Neural crest cell (in vitro differentiated cells): ENCODE results near the gene USP22. TPM values are rescaled to one million over a fixed set of nuclear protein-coding genes. Genes with fewer than 3 reads are reported as not detected.
A peak's percentile ranks its signal among the peaks of the same experiment; 100 is the strongest.

Experiments used
- DNase-seq: peaks from one replicate; pipeline ENCODE4 v3.0.0; 2021; ENCODE audit warnings: low read depth, mixed read lengths, low spot score
- H3K27ac Mint-ChIP-seq: one replicate; pipeline ENCODE4 v1.8.0; 2021; ENCODE audit warnings: mild to moderate bottlenecking, mixed read lengths; ENCODE audit not compliant: unreplicated experiment
- H3K27me3 Mint-ChIP-seq: 2 replicates; pipeline ENCODE4 v1.8.0; 2021; ENCODE audit warnings: low read depth, mild to moderate bottlenecking, mixed read lengths
- H3K36me3 Mint-ChIP-seq: 2 replicates; pipeline ENCODE4 v1.8.0; 2021; ENCODE audit warnings: low read depth, mild to moderate bottlenecking, mixed read lengths
- H3K4me1 Mint-ChIP-seq: 2 replicates; pipeline ENCODE4 v1.8.0; 2021; ENCODE audit warnings: mixed read lengths
- H3K4me3 Mint-ChIP-seq: one replicate; pipeline ENCODE4 v1.8.0; 2021; ENCODE audit warnings: mild to moderate bottlenecking, mixed read lengths
- H3K9me3 Mint-ChIP-seq: 2 replicates; pipeline ENCODE4 v1.8.0; 2021; ENCODE audit warnings: mixed read lengths
- total RNA-seq: library from RNA; stranded (reverse); gene quantifications from 2 replicates; pipeline ENCODE4 v1.2.1, GENCODE V29; 2021
- TF ChIP-seq, protein P1 (sequence below): fragments of 200-600 bp; sonication (generic); conservative IDR thresholded peaks from 2 replicates; pipeline ENCODE4 v1.5.0; 2021; ENCODE audit warnings: antibody characterized with exemption, mild to moderate bottlenecking

Gene USP22
- total RNA-seq, 1 donor from 2014 or later = 390 TPM

DNA sequence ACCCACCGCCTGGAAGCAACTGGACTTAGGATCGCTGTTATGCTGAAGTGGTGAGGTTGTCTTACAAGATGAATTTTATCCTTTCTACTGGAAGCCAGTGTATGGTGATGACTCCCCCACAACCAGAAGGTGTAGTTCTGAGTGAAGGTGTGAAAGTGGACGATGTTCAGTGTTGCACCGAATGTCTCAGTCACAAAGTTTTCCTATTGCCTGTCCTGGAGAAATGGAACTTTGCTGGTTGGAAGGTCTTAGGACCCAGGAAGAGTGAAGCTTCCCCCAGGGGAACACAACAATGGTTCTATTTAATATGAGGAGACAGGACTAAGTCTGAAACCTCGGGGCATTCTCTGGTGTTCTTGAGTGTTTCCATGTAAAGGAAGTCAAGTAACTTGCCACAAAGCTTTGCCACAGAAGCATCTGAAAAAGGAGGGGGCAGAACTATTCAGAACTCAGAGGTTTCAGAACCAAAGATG, 44.2 kb downstream of the USP22 start:
- H3K4me1 Mint-ChIP-seq = peaks cover 35% of the 10 kb centered on the region
- no peak for DNase-seq
- peak overlapping the region; percentile 10 for H3K27ac Mint-ChIP-seq
- H3K36me3 Mint-ChIP-seq = peaks cover 20% of the 10 kb centered on the region
- no peaks in the 10 kb centered on the region for H3K9me3 Mint-ChIP-seq
- peak overlapping the region; percentile 75 for H3K4me3 Mint-ChIP-seq
- peaks cover 13% of the 10 kb centered on the region for H3K27me3 Mint-ChIP-seq
- TF ChIP-seq, protein P1, sequence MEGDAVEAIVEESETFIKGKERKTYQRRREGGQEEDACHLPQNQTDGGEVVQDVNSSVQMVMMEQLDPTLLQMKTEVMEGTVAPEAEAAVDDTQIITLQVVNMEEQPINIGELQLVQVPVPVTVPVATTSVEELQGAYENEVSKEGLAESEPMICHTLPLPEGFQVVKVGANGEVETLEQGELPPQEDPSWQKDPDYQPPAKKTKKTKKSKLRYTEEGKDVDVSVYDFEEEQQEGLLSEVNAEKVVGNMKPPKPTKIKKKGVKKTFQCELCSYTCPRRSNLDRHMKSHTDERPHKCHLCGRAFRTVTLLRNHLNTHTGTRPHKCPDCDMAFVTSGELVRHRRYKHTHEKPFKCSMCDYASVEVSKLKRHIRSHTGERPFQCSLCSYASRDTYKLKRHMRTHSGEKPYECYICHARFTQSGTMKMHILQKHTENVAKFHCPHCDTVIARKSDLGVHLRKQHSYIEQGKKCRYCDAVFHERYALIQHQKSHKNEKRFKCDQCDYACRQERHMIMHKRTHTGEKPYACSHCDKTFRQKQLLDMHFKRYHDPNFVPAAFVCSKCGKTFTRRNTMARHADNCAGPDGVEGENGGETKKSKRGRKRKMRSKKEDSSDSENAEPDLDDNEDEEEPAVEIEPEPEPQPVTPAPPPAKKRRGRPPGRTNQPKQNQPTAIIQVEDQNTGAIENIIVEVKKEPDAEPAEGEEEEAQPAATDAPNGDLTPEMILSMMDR = no peak

DNA sequence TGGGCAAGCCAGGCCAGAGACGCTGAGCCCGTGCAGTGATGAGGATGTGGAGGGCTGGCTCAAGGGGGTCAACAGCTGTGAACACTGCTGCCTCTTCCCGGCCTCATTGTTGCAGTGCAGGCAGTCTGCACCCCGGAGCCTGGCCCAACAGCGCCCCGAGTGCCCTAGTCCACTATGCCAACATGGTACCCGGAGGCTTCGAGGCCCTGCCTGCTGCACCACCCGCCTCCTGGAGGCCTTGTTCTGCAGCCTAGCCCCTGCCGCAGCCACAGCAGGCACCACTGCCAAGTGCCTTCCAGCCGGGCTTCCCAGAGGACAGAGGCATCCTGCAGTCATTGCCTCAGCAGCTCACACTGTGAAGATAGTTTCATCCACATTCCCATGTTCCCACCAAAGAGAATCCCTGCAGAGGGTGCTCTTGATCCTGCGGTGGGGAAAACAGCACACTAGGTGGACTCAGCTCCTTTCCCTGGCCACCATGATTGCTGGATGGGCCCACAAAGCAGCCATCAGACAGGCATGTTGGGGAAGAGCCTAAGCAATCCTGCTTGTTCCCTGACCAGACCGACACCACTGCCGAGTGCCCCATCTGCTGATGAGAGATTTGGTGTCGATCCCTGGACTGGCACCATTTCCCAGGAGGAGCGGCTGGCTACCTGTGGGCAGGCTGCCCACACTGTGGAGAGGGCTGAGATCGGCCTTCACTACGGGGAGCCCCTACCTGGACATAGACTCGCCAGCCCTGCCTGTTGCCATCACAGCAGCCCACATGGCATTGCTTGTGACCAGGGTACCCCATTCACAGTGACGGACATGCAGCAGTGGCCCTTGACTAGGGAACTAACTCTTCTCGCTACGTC, 44.9 kb downstream of the USP22 start:
- Mint-ChIP-seq H3K4me3 (peak overlapping the region; percentile 76), H3K4me1 (peaks cover 41% of the 10 kb centered on the region), H3K27me3 (peaks cover 20% of the 10 kb centered on the region), H3K27ac (peak overlapping the region; percentile 78), H3K36me3 (peaks cover 23% of the 10 kb centered on the region), H3K9me3 (peaks cover 4% of the 10 kb centered on the region)
- no peak for DNase-seq
- TF ChIP-seq, protein P1 = no peak

DNA sequence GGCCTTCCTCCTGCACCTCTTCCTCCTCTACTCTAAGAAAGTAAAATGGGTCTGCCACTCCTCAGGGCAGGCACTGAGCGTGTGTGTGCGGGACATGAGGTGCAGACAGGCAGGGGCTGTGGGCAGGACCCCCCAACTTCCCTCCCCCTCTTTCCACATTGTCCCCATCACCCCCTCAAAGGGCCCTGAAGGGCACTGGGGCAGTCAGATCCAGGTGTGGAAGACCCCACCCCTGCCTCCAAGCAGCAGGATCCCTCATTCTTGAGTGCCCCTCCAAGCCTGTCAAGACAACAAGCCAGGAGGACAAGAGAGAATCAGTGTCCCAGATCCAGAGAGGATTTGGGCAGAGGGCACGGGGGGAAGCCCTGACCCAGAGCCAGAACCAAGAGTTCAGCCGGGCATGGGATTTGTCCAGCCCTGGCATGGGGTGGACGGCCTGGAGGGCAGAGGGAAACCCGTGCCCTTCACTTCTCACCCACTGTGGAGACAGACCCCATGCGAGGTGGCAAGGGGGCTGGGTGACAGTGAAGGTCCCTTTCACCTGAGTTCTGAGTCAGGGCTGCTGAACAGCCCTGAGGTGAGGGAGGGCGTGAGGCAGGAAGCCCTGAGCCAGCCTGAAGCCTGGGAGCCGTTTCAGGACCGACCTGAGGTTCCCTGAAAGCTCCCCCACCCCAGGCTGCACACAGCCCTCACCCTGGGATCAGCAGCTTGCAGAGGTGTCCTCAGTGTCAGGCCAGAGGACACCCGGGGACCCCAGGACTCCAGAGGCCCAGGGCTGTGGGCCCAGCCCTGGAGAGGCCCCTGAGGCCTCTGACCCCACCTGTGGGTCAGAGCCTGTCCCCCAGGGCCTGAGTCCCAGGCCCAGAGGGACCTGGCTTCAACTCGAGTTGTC, 45.8 kb downstream of the USP22 start:
- H3K27me3 Mint-ChIP-seq = peaks cover 22% of the 10 kb centered on the region
- H3K27ac Mint-ChIP-seq = no peak overlapping the region
- H3K4me3 Mint-ChIP-seq = peak overlapping the region; percentile 76
- no peak for DNase-seq
- H3K36me3 Mint-ChIP-seq = peaks cover 20% of the 10 kb centered on the region
- peaks cover 4% of the 10 kb centered on the region for H3K9me3 Mint-ChIP-seq
- peaks cover 46% of the 10 kb centered on the region for H3K4me1 Mint-ChIP-seq
- TF ChIP-seq, protein P1 = no peak

DNA sequence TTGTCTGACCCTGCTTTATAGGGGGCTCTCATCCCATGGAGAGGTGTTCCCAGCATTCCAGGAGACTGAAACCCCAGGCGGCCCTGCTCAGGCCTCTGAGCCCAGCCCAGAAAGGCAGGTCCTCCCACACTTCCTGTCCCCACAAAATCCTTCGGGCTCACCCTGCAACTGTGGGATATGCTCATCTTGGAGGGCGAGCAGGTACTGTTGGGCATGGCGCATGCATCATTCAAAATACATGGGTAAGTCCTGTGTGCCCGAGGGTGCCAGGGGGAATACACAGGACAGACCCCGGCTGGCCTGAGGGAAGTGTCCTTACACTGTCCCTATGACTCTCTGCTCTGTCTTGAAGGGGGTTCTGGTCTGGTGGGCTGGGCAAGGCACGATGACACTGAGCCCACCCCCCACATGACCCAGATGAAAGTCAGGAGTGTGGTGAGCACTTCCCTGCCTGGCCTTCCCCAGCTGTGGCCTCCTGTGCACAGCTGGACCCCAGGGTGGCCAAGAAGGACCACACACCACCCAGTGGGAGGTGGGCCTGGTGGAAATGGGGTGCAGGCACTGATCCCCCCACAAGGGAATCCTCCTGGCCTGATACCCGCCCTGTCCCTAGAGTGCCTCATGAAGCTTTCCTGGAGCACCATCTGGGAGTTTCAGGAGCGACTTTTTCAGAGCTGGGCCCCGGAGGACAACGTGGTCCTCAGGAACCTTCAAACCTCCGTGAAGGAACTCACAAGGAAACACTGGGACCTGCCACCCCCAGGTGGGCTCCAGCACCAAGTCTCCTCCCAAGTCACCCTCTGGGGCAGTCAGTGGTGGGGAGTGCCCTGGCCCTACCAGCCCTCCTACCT, 46.7 kb downstream of the USP22 start:
- peaks cover 4% of the 10 kb centered on the region for H3K9me3 Mint-ChIP-seq

More for the DNA sequence above, 46.7 kb downstream of the USP22 start:
- peaks cover 19% of the 10 kb centered on the region for H3K27me3 Mint-ChIP-seq
- peaks cover 43% of the 10 kb centered on the region for H3K4me1 Mint-ChIP-seq
- TF ChIP-seq, protein P1 = no peak
- H3K27ac Mint-ChIP-seq = no peak overlapping the region
- peak overlapping the region; percentile 64 for H3K4me3 Mint-ChIP-seq
- peaks cover 13% of the 10 kb centered on the region for H3K36me3 Mint-ChIP-seq
- DNase-seq = no peak
